ENCODE data around the gene TRIM37.

Gene TRIM37

DNA sequence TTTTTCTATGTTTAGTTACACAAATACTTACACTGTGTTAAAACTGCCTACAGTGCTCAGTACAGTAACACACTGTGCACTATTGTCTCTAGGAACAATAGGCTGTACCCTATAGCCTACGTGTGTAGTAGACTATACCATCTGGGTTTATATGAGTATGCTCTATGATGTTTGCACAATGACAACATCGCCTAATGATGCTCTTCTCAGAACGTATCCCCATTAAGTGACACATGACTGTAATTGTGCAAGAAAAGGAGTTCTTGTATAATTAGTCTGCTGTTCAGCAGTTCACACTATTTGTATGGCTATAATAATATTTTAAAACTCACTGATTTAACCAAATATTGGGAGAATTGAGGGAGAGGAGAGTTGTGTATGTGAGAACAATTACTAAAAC lies 173.7 kb downstream of the TRIM37 start:
- no peak for DNase-seq (ENCODE audit: low read depth)

Data from activated T-cell treated with anti-CD3 and anti-CD28 coated beads for 24 hours (primary cell).